Measurements from ENCODE around the gene VPS13D. TPM values are rescaled to one million over a fixed set of nuclear protein-coding genes. Genes with fewer than 3 reads are reported as not detected.
"Not testable (repeated sequence)": the region's sequence is repeated elsewhere in the genome, so short reads cannot be mapped to it uniquely, and the experiment has no call there.

The VPS13D gene
- total and polyA plus RNA-seq, 4 donors, result 38.5 to 72.2 (median 46.0) TPM

DNA sequence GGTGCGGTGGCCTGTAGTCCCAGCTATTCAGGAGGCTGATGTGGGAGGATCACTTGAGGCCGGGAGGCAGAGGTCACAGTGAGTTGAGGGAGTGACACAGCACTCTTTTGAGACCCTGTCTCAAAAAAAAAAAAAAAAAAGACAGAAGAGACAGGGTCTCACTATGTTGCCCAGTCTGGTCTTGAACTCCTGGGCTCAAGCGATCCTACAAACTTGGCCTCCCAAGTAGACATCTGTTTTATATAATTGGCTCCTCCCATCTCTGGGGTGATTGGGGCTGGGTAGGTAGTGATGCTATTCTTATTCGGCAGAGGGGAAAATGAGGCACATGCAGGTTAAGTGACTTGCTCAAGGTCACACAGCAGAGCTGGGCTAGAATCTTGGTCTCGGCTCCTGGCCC, 23.6 kb upstream of the VPS13D start:
- 95% methylated on average over 4 of the region's 5 CpGs for WGBS (ENCODE audit: insufficient coverage)
- H3K27me3 ChIP-seq (ENCODE audit: control insufficient read depth, insufficient read depth, low read length), result no peaks in the 10 kb centered on the region
- H3K4me1 ChIP-seq (ENCODE audit: control insufficient read depth, insufficient read depth, low read length), result peaks cover 22% of the 10 kb centered on the region
- H3K27ac ChIP-seq (ENCODE audit: low read depth, low read length), result no peak overlapping the region
- no peaks in the 10 kb centered on the region for H3K9me3 ChIP-seq (ENCODE audit: control insufficient read depth, insufficient read depth, low read length)
- no peak for DNase-seq (ENCODE audit: low read depth in 4 of 6, low spot score in 6 of 6)
- H3K4me3 ChIP-seq (ENCODE audit: low read depth, low read length), result no peak overlapping the region
- H3K36me3 ChIP-seq (ENCODE audit: control insufficient read depth, insufficient read depth, low read length), result peaks cover 2% of the 10 kb centered on the region

DNA sequence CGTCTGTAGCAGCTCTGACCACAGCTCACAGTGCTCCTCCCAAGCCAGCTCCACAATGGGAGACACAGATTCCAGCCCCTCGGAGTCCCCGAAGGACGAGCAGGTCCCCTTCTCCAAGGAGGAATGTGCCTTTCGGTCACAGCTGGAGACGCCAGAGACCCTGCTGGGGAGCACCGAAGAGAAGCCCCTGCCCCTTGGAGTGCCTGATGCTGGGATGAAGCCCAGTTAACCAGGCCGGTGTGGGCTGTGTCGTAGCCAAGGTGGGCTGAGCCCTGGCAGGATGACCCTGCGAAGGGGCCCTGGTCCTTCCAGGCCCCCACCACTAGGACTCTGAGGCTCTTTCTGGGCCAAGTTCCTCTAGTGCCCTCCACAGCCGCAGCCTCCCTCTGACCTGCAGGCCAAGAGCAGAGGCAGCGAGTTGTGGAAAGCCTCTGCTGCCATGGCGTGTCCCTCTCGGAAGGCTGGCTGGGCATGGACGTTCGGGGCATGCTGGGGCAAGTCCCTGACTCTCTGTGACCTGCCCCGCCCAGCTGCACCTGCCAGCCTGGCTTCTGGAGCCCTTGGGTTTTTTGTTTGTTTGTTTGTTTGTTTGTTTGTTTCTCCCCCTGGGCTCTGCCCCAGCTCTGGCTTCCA, 22.9 kb upstream of the VPS13D start:
- 80% methylated on average over 16 of the region's 17 CpGs for WGBS (ENCODE audit: insufficient coverage)

DNA sequence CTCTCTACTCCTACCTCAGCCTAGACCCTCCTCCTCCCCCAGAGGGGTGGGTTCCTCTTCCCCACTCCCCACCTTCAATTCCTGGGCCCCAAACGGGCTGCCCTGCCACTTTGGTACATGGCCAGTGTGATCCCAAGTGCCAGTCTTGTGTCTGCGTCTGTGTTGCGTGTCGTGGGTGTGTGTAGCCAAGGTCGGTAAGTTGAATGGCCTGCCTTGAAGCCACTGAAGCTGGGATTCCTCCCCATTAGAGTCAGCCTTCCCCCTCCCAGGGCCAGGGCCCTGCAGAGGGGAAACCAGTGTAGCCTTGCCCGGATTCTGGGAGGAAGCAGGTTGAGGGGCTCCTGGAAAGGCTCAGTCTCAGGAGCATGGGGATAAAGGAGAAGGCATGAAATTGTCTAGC, 21.6 kb upstream of the VPS13D start:
- Histone ChIP-seq H3K36me3 (ENCODE audit: control insufficient read depth, insufficient read depth, low read length) (peaks cover 2% of the 10 kb centered on the region), H3K27ac (ENCODE audit: low read depth, low read length) (peak overlapping the region; percentile 7), H3K4me1 (ENCODE audit: control insufficient read depth, insufficient read depth, low read length) (peaks cover 22% of the 10 kb centered on the region), H3K9me3 (ENCODE audit: control insufficient read depth, insufficient read depth, low read length) (no peaks in the 10 kb centered on the region), H3K4me3 (ENCODE audit: low read depth, low read length) (no peak overlapping the region), H3K27me3 (ENCODE audit: control insufficient read depth, insufficient read depth, low read length) (no peaks in the 10 kb centered on the region)
- no peak for DNase-seq (ENCODE audit: low read depth in 4 of 6, low spot score in 6 of 6)
- WGBS (ENCODE audit: insufficient coverage), result 38% methylated on average over 1 of the region's 6 CpGs

More for the DNA sequence above, 22.9 kb upstream of the VPS13D start:
- DNase-seq (ENCODE audit: low read depth in 4 of 6, low spot score in 6 of 6), result no peak
- no peak overlapping the region for H3K4me3 ChIP-seq (ENCODE audit: low read depth, low read length)
- no peaks in the 10 kb centered on the region for H3K9me3 ChIP-seq (ENCODE audit: control insufficient read depth, insufficient read depth, low read length)
- H3K27ac ChIP-seq (ENCODE audit: low read depth, low read length), result no peak overlapping the region
- H3K27me3 ChIP-seq (ENCODE audit: control insufficient read depth, insufficient read depth, low read length), result no peaks in the 10 kb centered on the region
- H3K36me3 ChIP-seq (ENCODE audit: control insufficient read depth, insufficient read depth, low read length), result peaks cover 2% of the 10 kb centered on the region
- peaks cover 22% of the 10 kb centered on the region for H3K4me1 ChIP-seq (ENCODE audit: control insufficient read depth, insufficient read depth, low read length)

DNA sequence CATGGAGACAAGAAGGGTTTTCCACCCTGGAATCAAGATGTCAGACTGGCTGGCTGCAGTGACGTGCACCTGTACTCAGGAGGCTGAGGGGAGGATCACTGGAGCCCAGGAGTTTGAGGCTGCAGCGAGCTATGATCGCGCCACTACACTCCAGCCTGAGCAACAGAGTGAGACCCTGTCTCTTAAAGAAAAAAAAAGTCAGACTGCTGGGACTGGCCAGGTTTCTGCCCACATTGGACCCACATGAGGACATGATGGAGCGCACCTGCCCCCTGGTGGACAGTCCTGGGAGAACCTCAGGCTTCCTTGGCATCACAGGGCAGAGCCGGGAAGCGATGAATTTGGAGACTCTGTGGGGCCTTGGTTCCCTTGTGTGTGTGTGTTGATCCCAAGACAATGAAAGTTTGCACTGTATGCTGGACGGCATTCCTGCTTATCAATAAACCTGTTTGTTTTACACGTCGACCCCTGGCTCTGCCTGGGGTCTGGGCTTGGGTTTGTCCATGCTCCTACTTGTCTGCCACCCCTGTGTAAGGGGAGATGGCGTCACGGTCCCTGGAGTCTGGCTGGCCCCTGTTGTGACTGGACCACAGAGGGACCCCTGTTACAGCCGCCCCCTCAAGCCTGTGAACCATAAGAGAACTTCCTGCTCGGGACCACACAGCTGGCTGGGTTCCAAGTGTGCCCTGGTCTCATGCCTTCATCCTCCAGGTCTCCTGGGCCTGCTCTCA, 20.9 kb upstream of the VPS13D start:
- Histone ChIP-seq H3K27ac (ENCODE audit: low read depth, low read length) (no peak overlapping the region), H3K4me1 (ENCODE audit: control insufficient read depth, insufficient read depth, low read length) (peaks cover 22% of the 10 kb centered on the region), H3K4me3 (ENCODE audit: low read depth, low read length) (no peak overlapping the region), H3K9me3 (ENCODE audit: control insufficient read depth, insufficient read depth, low read length) (no peaks in the 10 kb centered on the region), H3K27me3 (ENCODE audit: control insufficient read depth, insufficient read depth, low read length) (no peaks in the 10 kb centered on the region), H3K36me3 (ENCODE audit: control insufficient read depth, insufficient read depth, low read length) (peaks cover 2% of the 10 kb centered on the region)
- DNase-seq (ENCODE audit: low read depth in 4 of 6, low spot score in 6 of 6), result peak; percentile 70 to 96 (median 84)
- 17% methylated on average over 14 of the region's 14 CpGs for WGBS (ENCODE audit: insufficient coverage)

DNA sequence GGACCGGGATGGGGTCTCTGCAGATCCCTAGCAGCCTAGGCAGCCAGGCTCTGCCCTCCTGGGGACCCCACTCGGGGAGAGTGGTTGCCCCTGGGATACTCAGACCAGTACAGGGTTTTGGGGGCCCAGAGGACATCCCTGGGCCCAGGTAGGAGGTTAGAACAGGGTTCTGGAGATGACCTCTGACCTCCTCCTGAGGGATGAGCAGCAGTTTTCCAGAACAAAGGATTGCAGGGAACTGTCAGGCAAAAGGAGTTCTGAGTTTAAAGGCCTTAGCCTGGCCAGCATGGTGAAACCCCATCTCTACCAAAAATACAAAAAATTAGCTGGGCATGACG, 20.4 kb upstream of the VPS13D start:
- H3K4me1 ChIP-seq (ENCODE audit: control insufficient read depth, insufficient read depth, low read length), result peaks cover 22% of the 10 kb centered on the region
- H3K4me3 ChIP-seq (ENCODE audit: low read depth, low read length), result no peak overlapping the region
- H3K9me3 ChIP-seq (ENCODE audit: control insufficient read depth, insufficient read depth, low read length), result no peaks in the 10 kb centered on the region
- DNase-seq (ENCODE audit: low read depth in 4 of 6, low spot score in 6 of 6), result no peak
- WGBS (ENCODE audit: insufficient coverage), result 58% methylated on average over 2 of the region's 3 CpGs
- no peak overlapping the region for H3K27ac ChIP-seq (ENCODE audit: low read depth, low read length)
- H3K27me3 ChIP-seq (ENCODE audit: control insufficient read depth, insufficient read depth, low read length), result no peaks in the 10 kb centered on the region
- peaks cover 2% of the 10 kb centered on the region for H3K36me3 ChIP-seq (ENCODE audit: control insufficient read depth, insufficient read depth, low read length)

DNA sequence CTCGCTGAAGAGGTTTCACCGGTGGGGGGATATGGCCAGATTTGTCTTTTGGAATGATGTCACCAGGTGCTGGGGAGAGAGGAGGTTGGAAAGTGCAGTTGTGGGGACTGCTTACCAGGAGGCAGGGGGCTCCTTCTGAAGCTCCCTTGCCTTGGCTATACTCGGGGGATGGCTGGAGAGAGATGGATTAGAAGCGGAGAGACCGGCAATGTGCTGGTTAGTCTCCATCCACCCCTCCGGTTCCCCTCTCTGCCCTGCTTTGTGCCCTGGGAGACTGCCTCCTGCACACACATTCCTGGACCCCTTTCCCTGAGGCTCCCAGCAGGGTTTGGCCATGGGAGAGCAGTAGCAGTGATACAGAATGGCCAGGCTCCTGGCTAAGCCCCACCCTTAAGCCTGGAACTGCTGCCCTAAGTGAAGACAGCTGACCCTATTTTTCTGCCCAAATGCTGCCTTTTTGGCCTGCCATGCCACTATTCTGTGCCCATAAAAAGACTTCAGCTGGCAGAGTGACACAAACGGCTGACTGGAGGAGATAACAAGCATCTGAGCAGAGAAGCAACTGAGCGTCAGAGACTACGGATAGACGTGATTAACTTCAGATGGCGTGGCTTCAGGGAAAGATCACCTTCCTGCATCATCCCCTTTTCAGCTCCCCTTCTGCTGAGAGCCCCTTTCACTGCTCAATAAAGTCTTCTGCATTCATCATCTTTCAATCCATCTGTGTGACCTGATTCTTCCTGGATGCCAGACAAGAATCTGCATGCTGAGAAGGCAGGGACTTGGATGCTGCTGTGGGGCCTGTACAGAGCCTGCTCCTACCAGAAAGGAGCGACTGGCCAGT, 14.5 kb upstream of the VPS13D start:
- 94% methylated on average over 12 of the region's 12 CpGs for WGBS (ENCODE audit: insufficient coverage)
- Histone ChIP-seq H3K27ac (ENCODE audit: low read depth, low read length) (no peak overlapping the region), H3K4me1 (ENCODE audit: control insufficient read depth, insufficient read depth, low read length) (no peaks in the 10 kb centered on the region), H3K9me3 (ENCODE audit: control insufficient read depth, insufficient read depth, low read length) (peaks cover 3% of the 10 kb centered on the region), H3K27me3 (ENCODE audit: control insufficient read depth, insufficient read depth, low read length) (no peaks in the 10 kb centered on the region), H3K4me3 (ENCODE audit: low read depth, low read length) (no peak overlapping the region), H3K36me3 (ENCODE audit: control insufficient read depth, insufficient read depth, low read length) (no peaks in the 10 kb centered on the region)
- DNase-seq (ENCODE audit: low read depth in 4 of 6, low spot score in 6 of 6), result no peak

DNA sequence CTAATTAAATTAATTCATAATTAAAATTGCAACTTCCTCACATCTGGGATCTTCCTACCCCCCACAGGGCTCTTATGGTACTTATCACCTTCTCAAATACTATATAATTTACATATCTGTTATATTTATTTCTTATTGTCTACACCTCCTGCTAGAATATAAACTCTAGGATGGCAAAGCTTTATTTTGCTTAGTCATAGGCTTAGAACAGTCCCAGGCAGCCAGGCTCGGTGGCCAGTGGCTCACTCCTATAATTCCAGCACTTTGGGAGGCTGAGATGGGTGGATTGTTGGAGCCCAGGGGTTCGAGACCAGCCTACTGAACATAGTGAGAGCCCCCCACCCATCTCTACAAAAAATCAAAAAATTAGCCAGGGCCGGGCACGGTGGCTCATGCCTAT, 10.0 kb upstream of the VPS13D start:
- DNase-seq (ENCODE audit: low read depth in 4 of 6, low spot score in 6 of 6), result no peak
- H3K4me1 ChIP-seq (ENCODE audit: control insufficient read depth, insufficient read depth, low read length), result no peaks in the 10 kb centered on the region
- H3K27ac ChIP-seq (ENCODE audit: low read depth, low read length), result no peak overlapping the region
- H3K9me3 ChIP-seq (ENCODE audit: control insufficient read depth, insufficient read depth, low read length), result peaks cover 3% of the 10 kb centered on the region
- 100% methylated on average over 1 of the region's 4 CpGs for WGBS (ENCODE audit: insufficient coverage)
- no peaks in the 10 kb centered on the region for H3K36me3 ChIP-seq (ENCODE audit: control insufficient read depth, insufficient read depth, low read length)
- no peak overlapping the region for H3K4me3 ChIP-seq (ENCODE audit: low read depth, low read length)
- H3K27me3 ChIP-seq (ENCODE audit: control insufficient read depth, insufficient read depth, low read length), result no peaks in the 10 kb centered on the region

DNA sequence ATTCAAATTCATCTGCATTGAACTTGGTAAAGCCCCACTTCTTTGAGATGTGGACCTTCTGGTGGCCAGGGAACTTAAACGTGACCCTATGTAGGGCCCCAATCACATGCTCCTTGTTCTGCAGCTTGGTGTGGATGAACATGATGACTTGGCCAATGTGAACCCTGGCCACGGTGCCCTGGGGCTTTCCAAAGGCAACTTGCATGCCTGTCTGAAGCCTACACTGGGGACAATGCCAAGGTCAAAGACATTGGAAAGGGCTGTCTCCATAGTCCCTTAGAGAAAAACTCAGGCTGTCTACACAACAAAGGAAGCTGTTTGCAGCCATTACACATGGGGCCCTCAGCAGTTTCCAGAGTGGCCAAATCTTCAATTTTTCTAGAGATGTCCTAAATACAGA, 8.9 kb upstream of the VPS13D start:
- Histone ChIP-seq H3K27ac (ENCODE audit: low read depth, low read length) (no peak overlapping the region), H3K9me3 (ENCODE audit: control insufficient read depth, insufficient read depth, low read length) (peaks cover under 1% of the 10 kb centered on the region), H3K4me1 (ENCODE audit: control insufficient read depth, insufficient read depth, low read length) (no peaks in the 10 kb centered on the region), H3K27me3 (ENCODE audit: control insufficient read depth, insufficient read depth, low read length) (no peaks in the 10 kb centered on the region), H3K4me3 (ENCODE audit: low read depth, low read length) (no peak overlapping the region), H3K36me3 (ENCODE audit: control insufficient read depth, insufficient read depth, low read length) (no peaks in the 10 kb centered on the region)
- 88% methylated on average over 2 of the region's 2 CpGs for WGBS (ENCODE audit: insufficient coverage)
- no peak for DNase-seq (ENCODE audit: low read depth in 4 of 6, low spot score in 6 of 6)

DNA sequence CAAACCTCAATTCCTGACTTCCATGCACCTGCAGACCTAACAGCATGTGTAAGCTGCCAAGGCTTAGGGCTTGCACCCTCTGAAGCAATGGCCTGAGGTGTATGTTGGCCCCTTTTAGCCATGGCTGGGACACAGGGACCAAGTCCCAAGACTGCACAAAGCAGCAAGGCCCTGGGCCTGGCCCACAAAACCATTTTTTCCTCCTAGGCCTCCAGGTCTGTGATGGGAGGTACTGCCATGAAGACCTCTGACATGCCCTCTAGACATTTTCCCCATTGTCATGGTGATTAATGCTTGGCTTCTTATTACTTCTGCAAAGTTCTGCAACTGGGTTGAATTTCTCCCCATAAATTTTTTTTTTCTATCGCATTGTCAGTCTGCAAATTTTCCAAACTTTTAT, 7.1 kb upstream of the VPS13D start:
- no CpG with 5 or more reads among the region's 1 CpG for WGBS (ENCODE audit: insufficient coverage)

More for the DNA sequence above, 7.1 kb upstream of the VPS13D start:
- H3K36me3 ChIP-seq (ENCODE audit: control insufficient read depth, insufficient read depth, low read length); H3K4me1 ChIP-seq (ENCODE audit: control insufficient read depth, insufficient read depth, low read length); H3K27me3 ChIP-seq (ENCODE audit: control insufficient read depth, insufficient read depth, low read length); H3K9me3 ChIP-seq (ENCODE audit: control insufficient read depth, insufficient read depth, low read length); DNase-seq (ENCODE audit: low read depth in 4 of 6, low spot score in 6 of 6); H3K27ac ChIP-seq (ENCODE audit: low read depth, low read length); H3K4me3 ChIP-seq (ENCODE audit: low read depth, low read length): not testable (repeated sequence)
